Gastrocnemius medialis (tissue), 4 donors: ENCODE data around the gene FAM13A. TPM values are rescaled to one million over a fixed set of nuclear protein-coding genes. Genes with fewer than 3 reads are reported as not detected.
A peak's percentile ranks its signal among the peaks of the same experiment; 100 is the strongest.

ENCODE experiments used
- ATAC-seq, 2 donors: fragments of 150-250 bp; one replicate each; pipeline ENCODE4 v1.9.1; 2016
- DNase-seq, 2 donors: peaks; one replicate each; pipeline ENCODE4 v3.0.0-alpha.2; 2019
- H3K27ac ChIP-seq, 4 donors: fragments of 200-600 bp; sonication (generic); 1 replicate in 1 of 4; 2 replicates in 3 of 4; pipeline ENCODE4 v1.5.1; 2016 to 2018; ENCODE audit warnings: mild to moderate bottlenecking in 2 of 4, moderate library complexity in 1 of 4
- H3K27me3 ChIP-seq, 3 donors: fragments of 200-600 bp; sonication (generic) in 2 of 3; 1 replicate in 1 of 3; 2 replicates in 2 of 3; pipeline versions ENCODE4 v1.5.1 to v1.6.0; 2016 to 2019; ENCODE audit warnings: mild to moderate bottlenecking in 1 of 3, moderate library complexity in 1 of 3
- H3K36me3 ChIP-seq, 2 donors: fragments of 200-600 bp; sonication (generic) in 1 of 2; one replicate each; pipeline ENCODE4 v1.5.1; 2017 to 2018
- H3K4me1 ChIP-seq, 2 donors: fragments of 200-600 bp; sonication (generic) in 1 of 2; one replicate each; pipeline ENCODE4 v1.5.1; 2016 to 2017; ENCODE audit warnings: mild to moderate bottlenecking in 2 of 2
- H3K4me3 ChIP-seq, 4 donors: fragments of 200-600 bp; sonication (generic) in 3 of 4; 1 replicate in 1 of 4; 2 replicates in 3 of 4; pipeline ENCODE4 v1.5.1; 2016 to 2019; ENCODE audit warnings: mild to moderate bottlenecking in 2 of 4
- H3K9me3 ChIP-seq, 3 donors: fragments of 200-600 bp; sonication (generic) in 2 of 3; 1 replicate in 1 of 3; 2 replicates in 2 of 3; pipeline ENCODE4 v1.5.1; 2016 to 2019
- POLR2A ChIP-seq, 2 donors: fragments of 450-650 bp; IDR thresholded peaks; one replicate each; pipeline ENCODE4 v1.6.1; 2017; ENCODE audit warnings: antibody characterized with exemption in 2 of 2, mild to moderate bottlenecking in 2 of 2, moderate library complexity in 2 of 2
- in situ Hi-C, 4 donors: fragments of 200-750 bp; cut with MboI; loops; one replicate each; pipeline versions ENCODE4 v1.15.0 to v1.8.0; 2017; ENCODE audit warnings: low sequenced_read_pairs in 4 of 4
- intact Hi-C: fragments of 100-400 bp; cut with DNase I; formaldehyde crosslinking; loops from one replicate; pipeline ENCODE4 v1.15.1; 2023; ENCODE audit warnings: low total_unique reads
- total RNA-seq, 4 donors: library from RNA; depleted of rRNA; stranded (reverse); fragments of >200 nt; gene quantifications; one replicate each; pipeline versions ENCODE4 v1.1.0 to v1.2.3, GENCODE V29; 2016
- TF ChIP-seq, protein P1 (sequence below), 5 experiments: fragments of 450-650 bp in 3 of 5; fragments of 200-600 bp in 2 of 5; sonication (generic) in 2 of 5; IDR thresholded peaks in 4 of 5; conservative IDR thresholded peaks in 1 of 5; 1 replicate in 4 of 5; 2 replicates in 1 of 5; pipeline ENCODE4 v1.5.1; 2016 to 2019; ENCODE audit warnings: antibody characterized with exemption in 5 of 5, mild to moderate bottlenecking in 3 of 5, moderate library complexity in 3 of 5

FAM13A gene
- total RNA-seq, 4 donors from 2014 or later = 6.7 to 14.1 (median 11.4) TPM

DNA sequence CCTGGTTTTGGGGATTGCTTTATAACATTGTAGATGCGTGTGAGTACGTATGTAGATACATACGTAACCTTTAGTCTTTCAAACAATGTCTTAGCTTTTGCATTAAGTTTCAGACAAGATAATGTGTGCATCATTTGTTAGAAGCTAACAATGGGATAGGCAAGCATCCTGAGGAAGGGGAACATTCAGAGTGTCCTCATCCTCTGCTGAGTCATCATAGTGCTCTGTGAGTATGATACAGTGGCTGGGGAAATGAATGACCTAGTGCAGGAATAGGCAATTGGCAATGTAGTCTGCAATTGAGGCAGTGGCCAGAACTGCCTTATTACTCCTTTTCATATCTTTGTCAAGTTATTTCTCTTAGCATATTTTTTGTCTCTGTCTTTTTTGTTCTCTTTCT lies 366.6 kb downstream of the FAM13A start:
- intact Hi-C loops (no loop called here), in situ Hi-C loops (no loop called here)
- no peak overlapping the region for H3K4me3 ChIP-seq
- TF ChIP-seq POLR2A (IDR thresholded peaks at IDR 0.05) = no peak
- TF ChIP-seq, protein P1, sequence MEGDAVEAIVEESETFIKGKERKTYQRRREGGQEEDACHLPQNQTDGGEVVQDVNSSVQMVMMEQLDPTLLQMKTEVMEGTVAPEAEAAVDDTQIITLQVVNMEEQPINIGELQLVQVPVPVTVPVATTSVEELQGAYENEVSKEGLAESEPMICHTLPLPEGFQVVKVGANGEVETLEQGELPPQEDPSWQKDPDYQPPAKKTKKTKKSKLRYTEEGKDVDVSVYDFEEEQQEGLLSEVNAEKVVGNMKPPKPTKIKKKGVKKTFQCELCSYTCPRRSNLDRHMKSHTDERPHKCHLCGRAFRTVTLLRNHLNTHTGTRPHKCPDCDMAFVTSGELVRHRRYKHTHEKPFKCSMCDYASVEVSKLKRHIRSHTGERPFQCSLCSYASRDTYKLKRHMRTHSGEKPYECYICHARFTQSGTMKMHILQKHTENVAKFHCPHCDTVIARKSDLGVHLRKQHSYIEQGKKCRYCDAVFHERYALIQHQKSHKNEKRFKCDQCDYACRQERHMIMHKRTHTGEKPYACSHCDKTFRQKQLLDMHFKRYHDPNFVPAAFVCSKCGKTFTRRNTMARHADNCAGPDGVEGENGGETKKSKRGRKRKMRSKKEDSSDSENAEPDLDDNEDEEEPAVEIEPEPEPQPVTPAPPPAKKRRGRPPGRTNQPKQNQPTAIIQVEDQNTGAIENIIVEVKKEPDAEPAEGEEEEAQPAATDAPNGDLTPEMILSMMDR (IDR thresholded peaks at IDR 0.05 in 4 of 5, conservative IDR thresholded peaks at IDR 0.05 in 1 of 5) = no peak
- DNase-seq (no peak), ATAC-seq (peak in 1 of 2 donors; percentile 51)
- H3K27me3 ChIP-seq = no peaks in the 10 kb centered on the region
- no peak overlapping the region for H3K27ac ChIP-seq
- H3K9me3 ChIP-seq = no peaks in the 10 kb centered on the region
- peaks cover 7 to 32% of the 10 kb centered on the region in 2 donors for H3K36me3 ChIP-seq
- no peaks in the 10 kb centered on the region for H3K4me1 ChIP-seq

DNA sequence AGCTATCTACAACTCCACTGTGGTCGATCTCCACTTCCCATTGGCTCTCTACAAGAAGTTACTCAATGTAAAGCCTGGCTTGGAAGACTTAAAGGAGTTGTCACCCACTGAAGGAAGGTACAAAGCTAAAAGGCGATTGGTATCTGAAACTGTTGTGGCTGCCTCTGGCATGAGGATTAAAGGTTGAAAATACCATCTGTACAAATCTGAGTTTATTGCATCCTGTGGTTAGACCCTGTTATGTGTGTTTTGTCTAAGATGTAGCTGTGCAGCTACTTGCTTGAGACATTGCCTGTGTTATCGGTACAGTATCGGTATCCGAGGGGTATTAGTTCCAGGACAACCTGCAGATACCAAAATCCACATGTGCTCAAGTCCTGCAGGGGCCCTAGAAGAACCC lies 375.8 kb downstream of the FAM13A start:
- TF ChIP-seq, protein P1 (IDR thresholded peaks at IDR 0.05 in 4 of 5, conservative IDR thresholded peaks at IDR 0.05 in 1 of 5) = no peak
- TF ChIP-seq POLR2A (IDR thresholded peaks at IDR 0.05) = no peak
- Histone ChIP-seq H3K27me3 (no peaks in the 10 kb centered on the region), H3K36me3 (peaks cover 4 to 55% of the 10 kb centered on the region in 2 donors), H3K4me3 (no peak overlapping the region), H3K4me1 (no peaks in the 10 kb centered on the region), H3K9me3 (no peaks in the 10 kb centered on the region), H3K27ac (no peak overlapping the region)
- no peak for ATAC-seq
- intact Hi-C loops (no loop called here), in situ Hi-C loops (no loop called here)
- DNase-seq = no peak

Other genes with a start within 250 kb of the FAM13A start
- 1 to 10 TPM; 1.7 to 2.8 (median 2.4) TPM for gene TIGD2, start 54.3 kb upstream of the FAM13A start, total RNA-seq